ENCODE data around the gene PTGER2.

Gene PTGER2

DNA sequence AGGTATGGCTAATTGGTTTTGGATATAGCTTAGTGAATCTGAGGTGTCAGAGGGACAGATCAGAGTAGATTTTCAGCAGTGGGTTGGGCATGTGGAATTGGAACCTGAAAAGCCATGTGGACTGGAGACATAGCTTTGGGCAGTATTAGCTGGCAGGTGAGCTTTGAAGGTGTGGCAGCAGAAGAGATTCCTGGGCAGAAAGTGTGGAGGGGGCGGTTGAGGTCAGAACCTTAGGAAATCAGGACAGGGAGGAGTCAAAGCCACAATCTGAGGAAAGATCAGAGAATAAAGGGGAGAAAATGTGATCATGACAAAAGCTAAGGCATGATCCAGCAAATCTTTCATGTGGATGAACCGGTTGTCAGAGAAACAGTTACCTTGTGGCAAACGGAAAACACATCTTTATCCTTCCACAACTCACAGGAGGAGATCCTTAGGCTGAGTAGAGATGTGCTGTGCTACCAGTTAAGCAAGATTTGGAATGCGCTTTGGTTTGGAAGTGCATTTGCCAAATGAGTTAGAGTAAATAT is 56.4 kb downstream of the PTGER2 start:
- no peak for DNase-seq (ENCODE audit: low read depth in 2 of 2)

DNA sequence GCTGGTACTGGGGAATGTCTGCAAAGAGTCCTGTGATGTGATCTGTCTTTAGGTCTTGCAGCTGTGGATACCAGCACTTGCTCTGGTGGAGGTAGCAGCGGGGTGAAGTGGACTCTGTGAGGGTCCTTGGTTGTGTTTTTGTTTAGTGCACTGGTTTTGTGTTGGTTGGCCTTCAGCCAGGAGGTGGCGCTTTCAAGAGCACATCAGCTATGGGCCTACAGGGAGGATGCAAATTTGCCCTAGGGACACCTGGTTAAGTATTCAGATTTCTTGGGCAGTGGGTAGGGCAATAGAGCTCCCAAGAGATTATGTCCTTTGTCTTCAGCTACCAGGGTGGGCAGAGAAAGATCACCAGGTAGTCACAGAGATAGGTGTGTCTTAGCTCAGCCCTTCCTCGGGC is 63.8 kb downstream of the PTGER2 start:
- no peak for DNase-seq (ENCODE audit: low read depth in 2 of 2)
